GM12873 (cell line): ENCODE measurements around the gene SPATA12.

Experiments used
- CTCF ChIP-seq: IDR thresholded peaks from 2 replicates; pipeline ENCODE4 v1.5.1; 2012; ENCODE audit warnings: low read depth, mild to moderate bottlenecking, moderate library complexity, low read length, control low read depth; ENCODE audit not compliant: insufficient read depth; ENCODE audit errors: missing control alignments

SPATA12 gene

GRCh38 chr3:57085211-57085610 is 24.7 kb downstream of the SPATA12 start:
- no peak for TF ChIP-seq CTCF

GRCh38 chr3:57086201-57086600 is 25.7 kb downstream of the SPATA12 start:
- no peak for TF ChIP-seq CTCF

DNA sequence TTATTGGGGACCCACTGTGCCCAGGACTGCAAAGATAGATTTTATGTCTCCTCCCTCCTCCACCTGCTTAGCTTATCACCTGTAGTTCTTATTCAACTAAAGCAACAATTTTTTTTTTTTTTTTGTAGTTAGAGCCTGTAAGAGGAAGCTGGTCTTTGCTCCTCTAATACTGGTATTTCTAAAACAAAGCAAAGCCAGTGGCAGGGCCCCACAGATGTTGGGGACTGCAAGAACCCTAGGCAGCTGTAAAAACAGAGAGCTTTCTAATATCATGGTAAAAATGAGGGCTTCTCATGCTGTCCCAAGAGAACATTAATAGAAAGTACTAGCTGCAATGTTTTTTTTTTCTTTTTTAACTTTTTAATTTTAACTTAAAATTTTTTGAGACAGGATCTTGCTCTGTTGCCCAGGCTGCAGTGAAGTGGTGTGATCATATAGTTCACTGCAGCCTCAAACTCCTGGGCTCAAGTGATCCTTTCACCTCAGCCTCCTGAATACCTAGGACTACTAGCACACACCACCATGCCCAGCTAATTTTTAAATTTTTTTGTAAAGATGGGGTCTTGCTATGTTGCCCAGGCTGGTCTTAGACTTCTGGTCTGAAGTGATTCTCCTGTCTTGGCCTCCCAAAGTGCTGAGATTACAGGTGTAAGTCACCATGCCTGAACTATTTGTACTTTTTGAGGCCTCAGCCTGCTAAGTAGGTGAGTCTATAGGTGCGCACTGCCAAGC is 27.1 kb downstream of the SPATA12 start:
- no peak for TF ChIP-seq CTCF

- TF ChIP-seq CTCF, result no peak
These were observed 28.0 kb downstream of the SPATA12 start for GRCh38 chr3:57088503-57088902.

- no peak for TF ChIP-seq CTCF
These were observed 28.6 kb downstream of the SPATA12 start for GRCh38 chr3:57089043-57089442.

- no peak for TF ChIP-seq CTCF
These were observed 31.2 kb downstream of the SPATA12 start for GRCh38 chr3:57091521-57092273.

DNA sequence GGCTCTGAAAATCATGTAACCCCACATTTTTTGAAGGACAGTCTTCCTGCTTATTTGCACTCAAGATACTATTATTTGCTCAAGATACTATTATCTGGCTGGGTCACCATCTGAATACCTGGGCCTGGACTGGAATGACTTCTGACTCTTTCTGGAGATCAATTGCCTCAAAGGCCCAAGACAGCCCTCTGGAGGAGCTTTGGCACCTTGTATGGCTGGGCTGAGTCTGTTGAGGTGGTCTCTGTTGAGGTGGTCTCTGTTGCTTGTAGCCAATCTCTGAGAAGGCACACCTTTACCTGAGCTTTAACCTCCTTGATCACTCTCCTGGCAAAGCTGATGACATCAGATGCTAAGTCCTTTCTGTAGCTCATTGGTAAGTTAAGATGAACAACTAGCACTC is 33.0 kb downstream of the SPATA12 start:
- no peak for TF ChIP-seq CTCF
